GM12872 (cell line): ENCODE measurements around the gene ADSL.

Source experiments
- TF ChIP-seq, protein P1 (sequence below): IDR thresholded peaks from 3 replicates; pipeline ENCODE4 v1.5.1; 2011; ENCODE audit warnings: low read depth, mild to moderate bottlenecking, low read length, moderate library complexity; ENCODE audit not compliant: insufficient read depth

Gene ADSL

DNA sequence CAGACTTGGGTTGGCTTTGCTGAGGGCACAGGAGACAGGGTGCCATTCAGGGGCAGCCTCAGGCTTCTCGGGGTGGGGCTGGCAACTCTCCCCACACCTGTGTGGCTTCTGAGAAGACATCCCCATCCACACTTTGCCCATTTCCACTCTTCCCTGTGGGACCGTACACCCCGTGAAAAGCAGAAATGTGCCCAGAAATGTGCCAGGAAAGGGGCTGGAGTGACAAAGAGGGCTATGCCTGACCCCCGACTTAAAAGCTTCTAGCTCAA, 74.7 kb downstream of the ADSL start:
- TF ChIP-seq, protein P1, sequence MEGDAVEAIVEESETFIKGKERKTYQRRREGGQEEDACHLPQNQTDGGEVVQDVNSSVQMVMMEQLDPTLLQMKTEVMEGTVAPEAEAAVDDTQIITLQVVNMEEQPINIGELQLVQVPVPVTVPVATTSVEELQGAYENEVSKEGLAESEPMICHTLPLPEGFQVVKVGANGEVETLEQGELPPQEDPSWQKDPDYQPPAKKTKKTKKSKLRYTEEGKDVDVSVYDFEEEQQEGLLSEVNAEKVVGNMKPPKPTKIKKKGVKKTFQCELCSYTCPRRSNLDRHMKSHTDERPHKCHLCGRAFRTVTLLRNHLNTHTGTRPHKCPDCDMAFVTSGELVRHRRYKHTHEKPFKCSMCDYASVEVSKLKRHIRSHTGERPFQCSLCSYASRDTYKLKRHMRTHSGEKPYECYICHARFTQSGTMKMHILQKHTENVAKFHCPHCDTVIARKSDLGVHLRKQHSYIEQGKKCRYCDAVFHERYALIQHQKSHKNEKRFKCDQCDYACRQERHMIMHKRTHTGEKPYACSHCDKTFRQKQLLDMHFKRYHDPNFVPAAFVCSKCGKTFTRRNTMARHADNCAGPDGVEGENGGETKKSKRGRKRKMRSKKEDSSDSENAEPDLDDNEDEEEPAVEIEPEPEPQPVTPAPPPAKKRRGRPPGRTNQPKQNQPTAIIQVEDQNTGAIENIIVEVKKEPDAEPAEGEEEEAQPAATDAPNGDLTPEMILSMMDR = no peak

DNA sequence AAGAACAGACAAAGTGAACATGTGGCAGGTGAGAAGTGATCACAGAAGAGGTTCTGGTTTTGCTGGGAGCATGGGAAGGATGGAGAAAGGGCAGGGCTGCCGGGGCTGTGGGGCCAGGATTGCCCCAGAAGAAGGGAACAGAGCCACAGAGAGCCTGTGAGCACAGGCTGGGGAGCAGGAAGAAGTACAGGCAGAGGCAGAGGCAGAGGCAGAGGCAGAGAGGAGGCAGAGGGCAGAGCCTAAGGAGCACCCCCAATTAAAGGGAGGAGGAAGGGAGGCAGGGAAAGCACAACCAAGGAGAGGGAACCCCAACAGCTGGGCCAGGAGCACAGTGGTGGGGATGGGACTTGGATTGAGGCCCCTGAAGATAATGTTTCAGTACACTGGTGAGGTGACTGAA, 75.6 kb downstream of the ADSL start:
- TF ChIP-seq, protein P1 = no peak

DNA sequence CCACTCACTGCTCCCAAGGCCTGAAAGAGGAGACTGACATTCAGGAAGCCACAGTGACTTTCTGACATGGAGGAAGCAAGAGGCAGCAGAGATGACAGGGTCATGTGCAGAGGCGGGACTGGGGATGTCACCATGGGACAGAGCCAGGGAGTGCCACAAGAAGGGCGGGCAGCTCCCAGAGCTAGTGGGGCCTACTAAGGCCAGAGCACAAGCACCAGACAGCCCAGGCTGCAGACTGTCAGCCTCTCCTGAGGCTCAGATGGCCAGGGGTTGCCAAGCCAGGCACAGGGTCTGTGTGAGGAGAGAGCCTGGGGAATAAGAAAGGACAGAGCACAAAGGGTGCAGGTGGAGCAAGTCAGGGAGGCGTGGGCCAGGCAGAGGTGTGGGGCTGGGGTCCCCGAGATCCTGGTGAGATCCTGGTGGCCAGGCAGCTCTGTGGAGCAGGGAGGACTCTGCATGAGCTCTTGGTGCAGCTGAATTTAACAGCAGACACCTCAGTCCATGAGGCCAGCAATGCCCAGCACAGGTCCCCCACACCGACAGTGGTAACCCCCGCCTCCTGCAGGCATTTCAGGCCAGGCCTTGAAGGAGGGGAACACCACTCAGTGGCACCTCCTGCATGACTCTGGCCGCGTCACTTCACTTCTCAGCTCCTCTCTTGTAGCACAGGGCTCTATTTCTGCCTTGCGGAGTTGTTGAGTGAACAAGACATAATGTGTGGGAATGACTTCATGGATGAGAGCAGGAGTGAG, 76.4 kb downstream of the ADSL start:
- TF ChIP-seq, protein P1 = no peak

DNA sequence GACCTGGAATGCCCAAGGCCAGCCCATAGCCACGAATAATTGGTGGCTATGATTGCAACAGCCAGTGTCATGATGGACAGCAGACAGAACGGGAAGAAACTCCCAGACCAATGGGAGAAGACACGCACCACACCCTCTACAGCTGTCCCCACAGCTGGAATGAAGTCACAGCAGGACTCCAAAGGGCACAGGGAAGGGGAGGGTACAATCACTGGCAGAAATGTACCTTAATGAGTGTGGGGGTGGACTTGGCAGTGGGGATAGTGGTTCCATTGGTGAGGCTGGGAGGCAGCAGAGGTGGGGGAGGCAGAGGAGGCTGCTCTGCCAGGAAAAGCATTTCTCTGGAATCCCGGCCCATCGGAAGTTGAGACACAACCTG, 77.0 kb downstream of the ADSL start:
- TF ChIP-seq, protein P1 = no peak

DNA sequence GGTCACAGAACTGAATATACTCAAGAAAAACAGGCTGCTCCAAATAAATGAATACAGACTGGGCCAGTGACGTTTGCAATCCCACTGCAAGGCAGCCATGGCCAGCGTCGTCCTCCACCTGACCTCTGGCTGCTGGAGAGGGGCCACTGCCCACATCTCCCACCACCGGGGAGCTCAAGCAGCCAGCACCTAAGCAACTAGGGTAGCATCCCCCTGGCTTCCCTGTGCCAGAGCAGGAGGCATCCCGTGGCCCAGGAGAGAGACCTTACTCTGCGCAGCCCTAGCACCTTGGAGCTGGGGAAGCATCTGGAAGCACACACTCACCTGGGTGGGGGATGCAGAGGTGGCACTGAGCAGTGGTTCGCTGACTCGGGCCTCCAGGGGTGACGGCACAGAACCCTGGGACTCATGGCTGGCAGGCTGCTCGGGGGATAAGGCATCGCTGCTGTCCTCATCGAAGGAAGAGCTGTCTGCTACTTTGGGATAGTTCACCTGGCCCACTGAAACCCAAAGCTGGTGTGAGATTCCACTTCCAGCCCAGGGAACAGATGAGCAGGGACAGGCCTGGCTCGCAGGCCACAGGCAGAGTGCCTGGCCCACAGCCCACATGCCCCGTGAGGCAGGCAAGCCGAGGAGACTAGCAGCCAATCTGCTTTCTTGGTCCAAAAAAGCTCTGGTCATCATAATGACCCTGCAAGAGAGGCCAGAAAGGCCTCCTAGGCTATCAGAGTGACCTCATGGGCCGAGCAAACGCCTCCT, 77.8 kb downstream of the ADSL start:
- TF ChIP-seq, protein P1 = no peak

DNA sequence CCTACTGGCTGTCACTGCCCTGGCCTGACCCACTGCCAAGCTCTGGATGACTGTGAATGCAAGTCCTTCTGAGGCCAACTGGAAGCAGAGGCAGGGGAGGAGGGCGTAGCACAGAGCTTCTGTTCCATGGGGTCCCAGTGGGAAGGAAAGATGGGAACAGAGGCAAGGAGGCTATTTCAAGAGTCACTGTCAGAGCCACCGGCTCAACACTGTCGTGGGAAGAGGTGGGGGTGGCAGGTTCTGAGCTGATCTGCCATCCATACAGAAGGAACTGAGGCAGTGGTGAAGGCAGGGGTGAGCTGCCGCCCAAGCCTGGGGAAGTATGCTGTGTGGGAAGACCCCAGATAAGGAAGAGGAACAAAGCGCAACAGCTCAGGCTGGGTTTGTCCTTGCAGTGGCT, 78.8 kb downstream of the ADSL start:
- TF ChIP-seq, protein P1 = no peak

DNA sequence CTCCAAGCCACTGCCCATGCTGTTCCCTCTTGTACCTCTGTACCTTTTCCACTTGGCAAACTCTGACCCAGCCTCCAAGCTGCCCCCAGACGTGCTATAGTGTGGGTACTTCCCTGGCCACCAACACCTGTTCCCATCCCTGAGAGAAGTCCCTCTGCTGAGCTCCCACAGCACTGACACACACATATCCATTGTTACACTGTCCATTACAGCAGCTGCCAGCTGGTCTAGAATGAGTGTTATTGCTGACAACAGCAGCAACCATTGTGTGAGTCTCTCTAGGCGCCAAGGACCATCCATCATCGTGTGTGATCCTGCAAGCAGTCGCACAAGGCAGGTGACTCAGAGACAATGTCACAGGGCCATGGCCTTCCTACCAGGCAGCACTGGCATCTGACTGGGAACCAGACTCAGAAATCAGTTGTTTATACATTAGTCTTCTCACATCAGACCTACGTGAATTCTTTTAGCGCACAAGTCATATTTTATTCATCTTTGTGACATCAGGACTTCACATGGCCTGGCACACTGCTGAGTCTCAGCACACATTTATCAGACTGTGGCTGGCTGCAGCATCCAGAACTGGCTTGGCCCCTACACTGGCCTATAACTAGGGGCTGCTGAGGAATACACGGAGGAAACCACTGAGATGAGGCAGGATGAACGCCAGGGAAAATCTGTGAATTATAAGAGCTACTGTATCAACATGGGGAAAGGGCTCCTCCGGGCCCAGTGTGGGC, 80.5 kb downstream of the ADSL start:
- TF ChIP-seq, protein P1 = no peak
